ENCODE data around the gene RUNX1. TPM values are rescaled to one million over a fixed set of nuclear protein-coding genes. Genes with fewer than 3 reads are reported as not detected.

RUNX1 gene
- total and polyA plus RNA-seq, 10 of the 15 experiments (the other 5 are each of a cell fraction or from before 2014, with no cell fraction given) = 0.90 to 15.2 (median 4.1) TPM

- ChIA-PET POLR2A (interaction anchor here (0.5 to 1.2 kb wide), 3 partner anchors 42 to 217 kb away, joined by 3 to 4 read pairs (median 3); no protein-coding TSS in a partner anchor), RAD21 (ENCODE audit: unreplicated experiment) (interaction anchor here (0.6 to 4.9 kb wide), 11 partner anchors 13 to 952 kb away, joined by 3 to 28 read pairs (median 4); no protein-coding TSS in a partner anchor), SMC1A (ENCODE audit: uncharacterized antibody, unreplicated experiment) (interaction anchor here (0.7 to 1.9 kb wide), 11 partner anchors 21 to 513 kb away, joined by 3 to 5 read pairs (median 3); no protein-coding TSS in a partner anchor), CTCF (interaction anchor here (0.8 to 4.5 kb wide), 10 partner anchors 9 to 952 kb away, joined by 3 to 17 read pairs (median 4); no protein-coding TSS in a partner anchor)
- FAIRE-seq = peak; percentile 44
- DNase-seq (ENCODE audit: low read depth, low spot score) = no peak
- Histone ChIP-seq H3K9ac (ENCODE audit: control insufficient read depth, insufficient read depth, low read length) (peak overlapping the region; percentile 49), H3K27me3 (replicated peaks in 1 of 2; ENCODE audit: control insufficient read depth in 2 of 2, insufficient read depth in 2 of 2, low read length in 1 of 2) (peaks cover 3 to 9% of the 10 kb centered on the region in 2 experiments), H3K79me2 (ENCODE audit: control insufficient read depth, insufficient read depth, low read length) (no peaks in the 10 kb centered on the region; the same call in none of the 2 replicates), H3K9me3 (replicated peaks; ENCODE audit: control insufficient read depth, insufficient read depth, low read length) (no peaks in the 10 kb centered on the region; the same call in 2 of the 3 replicates), H3K4me2 (ENCODE audit: control insufficient read depth, insufficient read depth) (peak overlapping the region; percentile 92), H3K4me3 (peak overlapping the region; percentile 72), H3K4me1 (ENCODE audit: control insufficient read depth, insufficient read depth, low read length) (peaks cover 8% of the 10 kb centered on the region), H4K20me1 (ENCODE audit: control insufficient read depth, insufficient read depth) (no peaks in the 10 kb centered on the region), H3K27ac (ENCODE audit: control insufficient read depth, insufficient read depth) (peak overlapping the region; percentile 68), H3K36me3 (ENCODE audit: control insufficient read depth in 2 of 2, insufficient read depth in 2 of 2, low read length in 1 of 2) (no peaks in the 10 kb centered on the region), H2AFZ (ENCODE audit: control insufficient read depth, low read depth, low read length) (peak overlapping the region; percentile 74)
- in situ Hi-C loops (cut with MboI) (no loop called here), intact Hi-C loops (cut with micrococcal nuclease; ENCODE audit: unreplicated experiment) (loop anchor here (1.0 to 10.0 kb wide), 6 partner anchors 22 to 1137 kb away; partner anchors contain the start of gene RUNX1)
- 2% methylated on average over 38 of the region's 40 CpGs for WGBS (ENCODE audit: insufficient coverage, insufficient replicate concordance, low lambda C conversion rate, missing lambda C conversion rate)
- ATAC-seq = peak; percentile 58
- TSS peak; percentile 78 for BruUV-seq (replicated peaks)
- no peak for TF ChIP-seq ZBTB11 (CRISPR knock-in tag; IDR thresholded peaks at IDR 0.05)
- TF ChIP-seq E2F4 (IDR thresholded peaks at IDR 0.05; ENCODE audit: low read depth, low read length) = no peak
- TF ChIP-seq MYC (IDR thresholded peaks at IDR 0.05; ENCODE audit: insufficient read depth, insufficient read length, insufficient replicate concordance, low read length, severe bottlenecking) = no peak
- no peak for TF ChIP-seq PKNOX1 (IDR thresholded peaks at IDR 0.05)
- TF ChIP-seq JUNB (IDR thresholded peaks at IDR 0.05) = no peak
- TF ChIP-seq EP300 (IDR thresholded peaks at IDR 0.05; ENCODE audit: borderline replicate concordance in 1 of 2, control insufficient read depth in 1 of 2, low read depth in 2 of 2, low read length in 2 of 2) = peak in 1 of 2 experiments; percentile 80; a peak in 1 of 4 replicates
- TF ChIP-seq EED (IDR thresholded peaks at IDR 0.05; ENCODE audit: low read depth) = peak; percentile 92
- TF ChIP-seq KLF5 (IDR thresholded peaks at IDR 0.05; ENCODE audit: partially characterized antibody) = no peak
- no peak for TF ChIP-seq HSF1 (IDR thresholded peaks at IDR 0.05; ENCODE audit: low read depth, low read length)
- no peak for TF ChIP-seq FOXK2 (IDR thresholded peaks at IDR 0.05)
- TF ChIP-seq NR2F1 (conservative IDR thresholded peaks at IDR 0.05) = 0 out of 2 replicates have a peak, but pooled peaks have one; percentile 12
- TF ChIP-seq MXI1 (IDR thresholded peaks at IDR 0.05; ENCODE audit: low read depth, low read length) = peak; percentile 49; the same call in 1 of the 2 replicates
- no peak for TF ChIP-seq RFX5 (IDR thresholded peaks at IDR 0.05; ENCODE audit: low read depth, low read length)
- no peak for TF ChIP-seq ZNF217 (IDR thresholded peaks at IDR 0.05)
- TF ChIP-seq ASH2L (IDR thresholded peaks at IDR 0.05; ENCODE audit: borderline replicate concordance, low read depth) = no peak
Observed at GRCh38 chr21:34887725-34888568, 161.2 kb downstream of the RUNX1 start.

Measured in GM12878 (cell line).